HEK293 (cell line): Measurements from ENCODE around the gene SCFD2.

Experiments
- CTCF ChIA-PET: fragments of 350-600 bp; formaldehyde crosslinking; extraction: SDS; loops from one replicate; lab custom pipeline; 2021; ENCODE audit warnings: antibody characterized with exemption; lab: Yijun Ruan, JAX
- POLR2A ChIA-PET: fragments of 300-600 bp; formaldehyde crosslinking; extraction: SDS; loops from one replicate; lab custom pipeline; 2020; ENCODE audit warnings: antibody characterized with exemption, inconsistent platforms; lab: Yijun Ruan, JAX
- H3K27ac ChIP-seq: fragments of 200-500 bp; sonication (Bioruptor generic); 2 replicates; pipeline ENCODE4 v1.5.1; 2014; ENCODE audit warnings: low read depth, low read length, control low read depth, inconsistent platforms; ENCODE audit errors: extremely low read depth
- H3K36me3 ChIP-seq, 2 experiments: fragments of 200-500 bp in 1 of 2; sonication (Bioruptor generic) in 1 of 2; 1 replicate in 1 of 2; 2 replicates in 1 of 2; pipeline ENCODE4 v1.5.1; 2014 to 2017; ENCODE audit warnings: inconsistent platforms in 2 of 2, low read length in 2 of 2; ENCODE audit not compliant: control insufficient read depth in 2 of 2, insufficient read depth in 1 of 2
- H3K4me1 ChIP-seq: fragments of 200-500 bp; sonication (Bioruptor generic); 2 replicates; pipeline ENCODE4 v1.5.1; 2014; ENCODE audit warnings: mild to moderate bottlenecking, low read length, inconsistent platforms; ENCODE audit not compliant: control insufficient read depth, insufficient read depth
- H3K4me3 ChIP-seq: 2 replicates; pipeline ENCODE4 v1.5.1; 2011; ENCODE audit warnings: low read depth, mild to moderate bottlenecking, control low read depth, low read length, moderate library complexity
- H3K9me3 ChIP-seq: fragments of 200-500 bp; sonication (Bioruptor generic); 2 replicates; pipeline ENCODE4 v1.5.1; 2014; ENCODE audit warnings: low read depth, low read length, inconsistent platforms; ENCODE audit not compliant: control insufficient read depth, insufficient read depth
- BCL11A ChIP-seq: fragments of 450-650 bp; formaldehyde crosslinking; IDR thresholded peaks from 2 replicates; pipeline ENCODE4 v1.5.1; 2016; ENCODE audit warnings: low read depth, missing biosample characterization, missing genetic modification characterization
- MZF1 ChIP-seq: fragments of 450-650 bp; formaldehyde crosslinking; IDR thresholded peaks from 2 replicates; pipeline ENCODE4 v1.5.1; 2017; ENCODE audit warnings: missing biosample characterization, missing genetic modification characterization, borderline replicate concordance
- PBX3 ChIP-seq: sonication (generic); formaldehyde crosslinking; IDR thresholded peaks from 2 replicates; pipeline ENCODE4 v1.8.1; 2022; ENCODE audit warnings: mild to moderate bottlenecking, moderate library complexity, missing genetic modification reagents
- YY1 ChIP-seq: fragments of 450-650 bp; formaldehyde crosslinking; IDR thresholded peaks from 2 replicates; pipeline ENCODE4 v1.5.1; 2018; ENCODE audit warnings: missing biosample characterization, missing genetic modification characterization
- ZBTB20 ChIP-seq: fragments of 450-650 bp; formaldehyde crosslinking; IDR thresholded peaks from 2 replicates; pipeline ENCODE4 v1.5.1; 2016; ENCODE audit warnings: missing biosample characterization, missing genetic modification characterization
- ZFP69B ChIP-seq: fragments of 450-650 bp; formaldehyde crosslinking; IDR thresholded peaks from 2 replicates; pipeline ENCODE4 v1.5.1; 2016; ENCODE audit warnings: missing biosample characterization, missing genetic modification characterization
- ZIC2 ChIP-seq: fragments of 450-650 bp; formaldehyde crosslinking; IDR thresholded peaks from 2 replicates; pipeline ENCODE4 v1.5.1; 2016; ENCODE audit warnings: missing biosample characterization, missing genetic modification characterization
- ZNF175 ChIP-seq: fragments of 450-650 bp; formaldehyde crosslinking; IDR thresholded peaks from 2 replicates; pipeline ENCODE4 v1.5.1; 2016; ENCODE audit warnings: missing biosample characterization, missing genetic modification characterization
- ZNF280D ChIP-seq: fragments of 450-650 bp; formaldehyde crosslinking; IDR thresholded peaks from 2 replicates; pipeline ENCODE4 v1.5.1; 2016; ENCODE audit warnings: missing biosample characterization, missing genetic modification characterization
- ZNF311 ChIP-seq: fragments of 450-650 bp; formaldehyde crosslinking; IDR thresholded peaks from 2 replicates; pipeline ENCODE4 v1.5.1; 2017; ENCODE audit warnings: missing biosample characterization, missing genetic modification characterization, borderline replicate concordance
- ZNF354C ChIP-seq: fragments of 450-650 bp; formaldehyde crosslinking; IDR thresholded peaks from 2 replicates; pipeline ENCODE4 v1.5.1; 2016; ENCODE audit warnings: missing biosample characterization, missing genetic modification characterization, low read depth, borderline replicate concordance
- ZNF530 ChIP-seq: fragments of 450-650 bp; formaldehyde crosslinking; IDR thresholded peaks from 2 replicates; pipeline ENCODE4 v1.5.1; 2016; ENCODE audit warnings: low read depth, missing biosample characterization, missing genetic modification characterization
- ZNF580 ChIP-seq: fragments of 450-650 bp; formaldehyde crosslinking; IDR thresholded peaks from 2 replicates; pipeline ENCODE4 v1.5.1; 2016; ENCODE audit warnings: missing biosample characterization, missing genetic modification characterization
- ZNF610 ChIP-seq: fragments of 450-650 bp; formaldehyde crosslinking; IDR thresholded peaks from 2 replicates; pipeline ENCODE4 v1.5.1; 2016; ENCODE audit warnings: missing biosample characterization, missing genetic modification characterization, borderline replicate concordance
- ZNF623 ChIP-seq: fragments of 450-650 bp; formaldehyde crosslinking; IDR thresholded peaks from 2 replicates; pipeline ENCODE4 v1.5.1; 2016; ENCODE audit warnings: missing biosample characterization, missing genetic modification characterization
- ZNF692 ChIP-seq: fragments of 450-650 bp; formaldehyde crosslinking; IDR thresholded peaks from 2 replicates; pipeline ENCODE4 v1.5.1; 2016; ENCODE audit warnings: missing biosample characterization, missing genetic modification characterization
- ZNF792 ChIP-seq: fragments of 450-650 bp; formaldehyde crosslinking; IDR thresholded peaks from 2 replicates; pipeline ENCODE4 v1.5.1; 2016; ENCODE audit warnings: missing biosample characterization, missing genetic modification characterization

SCFD2 gene

GRCh38 chr4:52942936-52943335 is 422.9 kb downstream of the SCFD2 start (continued):
- TF ChIP-seq ZNF280D (tag by site-specific recombination) (no peak), ZNF610 (tag by site-specific recombination) (no peak), ZBTB20 (tag by site-specific recombination) (no peak), BCL11A (tag by site-specific recombination) (no peak), ZNF580 (tag by site-specific recombination) (no peak), ZFP69B (tag by site-specific recombination) (no peak)

- POLR2A ChIA-PET: no interaction called here
- TF ChIP-seq ZNF354C (tag by site-specific recombination) (no peak), ZNF311 (no peak), YY1 (tag by site-specific recombination) (no peak), MZF1 (tag by site-specific recombination) (no peak), PBX3 (CRISPR knock-in tag) (no peak), ZNF692 (tag by site-specific recombination) (no peak), ZNF792 (tag by site-specific recombination) (no peak), ZNF175 (tag by site-specific recombination) (no peak)
- H3K4me3 ChIP-seq: no peak overlapping the region
- no peaks in the 10 kb centered on the region for H3K4me1 ChIP-seq
- CTCF ChIA-PET: interaction anchor here (0.5 kb wide), 1 partner anchor 565 kb away, joined by 4 read pairs; no protein-coding TSS in a partner anchor
- H3K36me3 ChIP-seq: no peaks in the 10 kb centered on the region
- H3K27ac ChIP-seq: no peak overlapping the region
- no peaks in the 10 kb centered on the region for H3K9me3 ChIP-seq
These were observed 424.4 kb downstream of the SCFD2 start for GRCh38 chr4:52941450-52941849.

- TF ChIP-seq ZIC2 (peak; percentile 19; the same call in 1 of the 2 replicates), ZNF280D (tag by site-specific recombination) (no peak), ZNF530 (tag by site-specific recombination) (no peak), ZNF623 (tag by site-specific recombination) (no peak)
- CTCF ChIA-PET: no interaction called here
- H3K9me3 ChIP-seq: no peaks in the 10 kb centered on the region
- no peak overlapping the region for H3K27ac ChIP-seq
- no peaks in the 10 kb centered on the region for H3K4me1 ChIP-seq
- H3K4me3 ChIP-seq: no peak overlapping the region
- H3K36me3 ChIP-seq: no peaks in the 10 kb centered on the region
- POLR2A ChIA-PET: interaction anchor here (0.6 kb wide), 1 partner anchor 363 kb away, joined by 3 read pairs; no protein-coding TSS in a partner anchor
These were observed 426.1 kb downstream of the SCFD2 start for GRCh38 chr4:52939739-52940138.
